GM18861 (cell line): Measurements from ENCODE around the gene ZNF331.

ENCODE experiments used
- ATAC-seq: cut with Tn5 transposase; IDR thresholded peaks from one replicate; pipeline ENCODE4 v1.9.1; 2021; ENCODE audit not compliant: unreplicated experiment

ZNF331 gene

GRCh38 chr19:53555352-53555751, 17.4 kb downstream of the ZNF331 start:
- no peak for ATAC-seq

DNA sequence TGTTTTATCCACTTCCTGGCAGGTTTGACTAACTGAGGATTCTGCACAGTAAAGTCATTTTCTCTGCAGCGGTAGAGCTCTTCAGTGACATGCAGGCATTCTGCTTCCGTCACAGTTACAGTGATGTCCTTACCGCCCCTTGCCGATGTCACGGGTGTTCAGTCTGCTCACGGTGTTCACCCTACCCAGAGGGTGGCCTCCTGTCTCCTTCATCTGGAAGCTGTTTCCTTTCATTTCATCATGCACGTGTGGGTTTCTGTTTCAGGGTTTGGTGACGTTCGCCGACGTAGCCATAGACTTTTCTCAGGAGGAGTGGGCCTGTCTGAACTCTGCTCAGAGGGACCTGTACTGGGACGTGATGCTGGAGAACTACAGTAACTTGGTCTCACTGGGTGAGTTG, 33.4 kb downstream of the ZNF331 start:
- no peak for ATAC-seq

DNA sequence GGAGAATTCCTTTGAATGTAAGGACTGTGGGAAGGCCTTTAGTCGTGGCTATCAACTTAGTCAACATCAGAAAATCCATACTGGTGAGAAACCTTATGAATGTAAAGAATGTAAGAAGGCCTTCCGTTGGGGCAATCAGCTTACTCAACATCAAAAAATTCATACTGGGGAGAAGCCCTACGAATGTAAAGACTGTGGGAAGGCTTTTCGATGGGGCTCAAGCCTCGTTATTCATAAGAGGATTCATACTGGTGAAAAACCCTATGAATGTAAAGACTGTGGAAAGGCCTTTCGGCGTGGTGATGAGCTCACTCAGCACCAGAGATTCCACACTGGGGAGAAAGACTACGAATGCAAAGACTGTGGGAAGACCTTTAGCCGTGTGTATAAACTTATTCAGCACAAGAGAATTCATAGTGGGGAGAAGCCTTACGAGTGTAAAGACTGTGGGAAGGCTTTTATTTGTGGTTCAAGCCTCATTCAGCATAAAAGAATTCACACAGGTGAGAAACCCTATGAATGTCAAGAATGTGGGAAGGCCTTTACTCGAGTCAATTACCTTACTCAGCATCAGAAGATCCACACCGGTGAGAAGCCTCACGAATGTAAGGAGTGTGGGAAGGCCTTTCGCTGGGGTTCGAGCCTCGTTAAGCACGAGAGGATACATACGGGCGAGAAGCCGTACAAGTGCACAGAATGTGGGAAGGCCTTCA, 39.2 kb downstream of the ZNF331 start:
- ATAC-seq, result no peak

- ATAC-seq, result no peak
These were observed 40.0 kb downstream of the ZNF331 start for GRCh38 chr19:53577968-53578367.

DNA sequence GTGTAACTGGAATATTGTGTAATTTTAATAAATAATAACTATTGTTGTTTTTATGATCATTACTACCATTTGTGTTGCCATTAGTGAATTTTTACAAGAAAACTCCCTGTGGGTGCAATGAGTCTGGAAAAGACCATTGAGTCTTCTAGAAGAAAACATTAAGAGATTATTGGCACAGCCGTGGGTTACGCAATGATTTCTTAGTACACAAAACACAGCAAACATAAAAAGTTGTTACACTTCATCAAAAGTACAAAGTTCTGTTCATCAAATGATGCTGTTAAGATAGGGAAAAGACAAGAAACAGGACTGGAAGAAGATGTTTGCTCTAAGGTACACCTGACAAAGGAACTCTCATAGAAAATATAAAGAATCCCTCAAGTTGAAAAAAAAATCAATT, 41.6 kb downstream of the ZNF331 start:
- no peak for ATAC-seq

- ATAC-seq, result no peak
These were observed 43.2 kb downstream of the ZNF331 start for GRCh38 chr19:53580871-53581835.

DNA sequence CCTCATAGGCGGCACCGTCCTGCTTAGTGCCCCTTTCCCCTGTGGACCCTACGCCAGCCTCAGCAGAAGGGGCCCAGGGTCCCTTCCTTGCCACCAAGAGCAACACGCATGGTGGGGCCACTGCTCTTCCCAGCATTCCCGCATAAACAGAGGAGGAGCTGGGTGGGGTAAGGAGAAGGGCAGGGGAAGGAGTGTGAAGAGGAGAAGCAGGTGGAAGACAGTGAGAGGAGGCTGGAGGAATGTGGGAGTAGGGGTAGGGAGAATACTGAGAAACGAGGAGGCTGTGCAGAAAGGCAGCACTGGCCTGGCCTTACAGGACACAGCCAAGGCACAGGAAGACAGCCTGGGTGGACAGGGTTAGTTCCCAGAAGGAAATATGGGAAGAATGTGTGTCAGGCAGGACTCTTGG, 43.9 kb downstream of the ZNF331 start:
- ATAC-seq, result no peak

DNA sequence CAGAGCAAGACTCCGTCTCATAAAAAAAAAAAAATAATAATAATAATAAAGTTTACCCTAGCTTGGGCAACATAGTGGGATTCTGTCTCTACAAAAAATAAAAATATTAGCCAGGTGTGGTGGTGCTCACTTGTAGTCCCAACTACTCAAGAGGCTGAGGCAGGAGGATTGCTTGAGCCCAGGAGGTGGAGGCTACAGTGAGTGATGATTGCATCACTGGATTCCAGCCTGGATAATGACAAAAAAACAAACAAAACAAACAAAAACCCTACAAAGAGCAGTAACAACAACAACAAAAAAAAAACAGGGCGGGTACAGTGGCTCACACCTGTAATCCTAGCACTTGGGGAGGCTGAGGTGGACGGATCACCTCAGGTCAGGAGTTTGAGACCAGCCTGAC, 45.2 kb downstream of the ZNF331 start:
- no peak for ATAC-seq

GRCh38 chr19:53586277-53586691, 48.3 kb downstream of the ZNF331 start:
- ATAC-seq, result no peak

GRCh38 chr19:53594811-53595509, 57.0 kb downstream of the ZNF331 start:
- ATAC-seq, result no peak

DNA sequence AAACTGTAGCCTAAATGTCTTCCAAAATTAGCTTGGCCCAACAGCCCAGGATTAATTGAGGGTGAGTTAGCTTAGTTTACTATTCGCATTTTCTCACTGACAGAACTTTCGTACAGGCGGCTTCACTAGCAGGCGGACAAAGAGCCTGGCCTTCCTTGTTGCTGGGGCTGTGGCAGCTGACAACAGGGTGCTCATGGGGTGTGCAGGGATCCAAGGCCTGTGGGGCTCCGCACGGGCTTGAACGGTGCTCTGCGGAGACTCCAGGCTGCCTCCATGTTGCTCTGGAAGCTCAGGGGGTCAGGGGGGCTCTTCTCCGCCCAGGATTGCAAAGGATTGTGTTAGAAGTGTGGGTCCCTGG, 57.5 kb downstream of the ZNF331 start:
- no peak for ATAC-seq

GRCh38 chr19:53596056-53596455, 58.1 kb downstream of the ZNF331 start:
- no peak for ATAC-seq

- ATAC-seq, result no peak
These were observed 59.1 kb downstream of the ZNF331 start for GRCh38 chr19:53597023-53597422.

- no peak for ATAC-seq
These were observed 60.4 kb downstream of the ZNF331 start for GRCh38 chr19:53598361-53598760.

DNA sequence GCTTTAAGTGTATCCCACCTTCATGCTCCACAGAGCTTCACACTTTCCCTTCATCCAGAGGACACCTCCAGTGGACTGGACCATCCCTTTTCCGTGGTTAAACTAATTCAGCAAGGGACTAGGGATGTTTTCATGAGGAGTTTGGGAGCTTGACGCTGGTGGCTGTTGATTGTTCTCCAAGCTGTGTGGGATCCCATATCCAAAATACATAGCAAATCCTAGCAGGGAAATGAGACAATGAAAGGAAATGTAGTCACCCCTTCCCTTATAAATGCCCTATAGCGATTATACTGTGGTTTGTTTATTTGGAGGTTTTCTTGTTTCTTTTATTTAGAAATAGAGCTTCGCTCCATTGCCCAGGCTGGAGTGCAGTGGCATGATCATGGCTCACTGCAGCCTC, 62.3 kb downstream of the ZNF331 start:
- no peak for ATAC-seq

GRCh38 chr19:53606031-53606430, 68.1 kb downstream of the ZNF331 start:
- no peak for ATAC-seq

DNA sequence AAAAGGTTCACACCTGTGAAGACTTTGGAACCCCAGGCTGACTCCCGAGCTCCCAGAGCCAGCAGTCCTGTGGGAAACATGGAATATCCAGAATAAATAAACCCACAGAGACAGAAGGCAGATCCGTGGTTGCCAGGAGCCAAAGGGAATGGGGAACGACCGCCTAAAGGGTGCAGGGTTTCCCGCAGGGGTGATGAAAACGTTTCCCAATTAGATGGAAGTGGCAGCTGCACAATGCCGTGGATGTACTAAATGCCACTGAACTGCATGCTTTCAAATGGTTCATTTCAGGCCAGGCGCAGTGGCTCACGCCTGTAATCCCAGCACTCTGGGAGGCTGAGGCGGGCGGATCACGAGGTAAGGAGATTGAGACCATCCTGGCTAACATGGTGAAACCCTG, 70.4 kb downstream of the ZNF331 start:
- no peak for ATAC-seq

GRCh38 chr19:53612762-53613526, 75.0 kb downstream of the ZNF331 start:
- no peak for ATAC-seq

- no peak for ATAC-seq
These were observed 84.2 kb downstream of the ZNF331 start for GRCh38 chr19:53621885-53622740.
